Heart left ventricle (tissue), 16 donors: ENCODE results near the gene TARS2. TPM values are rescaled to one million over a fixed set of nuclear protein-coding genes. Genes with fewer than 3 reads are reported as not detected.

Experiments
- ATAC-seq, 4 donors: fragments of 200-7000 bp; cut with Tn5 transposase; one replicate each; pipeline ENCODE4 v1.9.1; 2020 to 2022; ENCODE audit warnings: moderate library complexity in 4 of 4, mild to moderate bottlenecking in 3 of 4, moderate number of reproducible peaks in 1 of 4
- DNase-seq, 5 donors: peaks; one replicate each; pipeline ENCODE4 v3.0.0-alpha.2; 2020
- H3K27ac ChIP-seq, 12 donors: fragments of 200-600 bp; sonication (generic) in 4 of 12; one replicate each; pipeline versions ENCODE4 v1.5.0 to v1.8.0; 2016 to 2022; ENCODE audit warnings: mild to moderate bottlenecking in 2 of 12
- H3K27me3 ChIP-seq, 9 donors: fragments of 200-600 bp; sonication (generic) in 2 of 9; one replicate each; pipeline versions ENCODE4 v1.5.1 to v1.8.0; 2016 to 2022; ENCODE audit warnings: mild to moderate bottlenecking in 3 of 9
- H3K36me3 ChIP-seq, 9 donors: fragments of 200-600 bp; sonication (generic) in 2 of 9; one replicate each; pipeline versions ENCODE4 v1.5.0 to v1.8.0; 2018 to 2022; ENCODE audit warnings: mild to moderate bottlenecking in 2 of 9
- H3K4me1 ChIP-seq, 12 donors: fragments of 200-600 bp; sonication (generic) in 4 of 12; one replicate each; pipeline versions ENCODE4 v1.5.0 to v1.8.0; 2016 to 2022; ENCODE audit warnings: mild to moderate bottlenecking in 3 of 12
- H3K4me3 ChIP-seq, 12 donors: fragments of 200-600 bp; sonication (generic) in 4 of 12; one replicate each; pipeline versions ENCODE4 v1.5.0 to v1.8.0; 2017 to 2022; ENCODE audit warnings: mild to moderate bottlenecking in 9 of 12, moderate library complexity in 4 of 12
- H3K9me3 ChIP-seq, 12 donors: fragments of 200-600 bp; sonication (generic) in 4 of 12; one replicate each; pipeline versions ENCODE4 v1.5.0 to v1.8.0; 2016 to 2022; ENCODE audit warnings: mild to moderate bottlenecking in 1 of 12
- POLR2A ChIP-seq, 2 donors: fragments of 450-650 bp; IDR thresholded peaks; one replicate each; pipeline ENCODE4 v1.6.1; 2017; ENCODE audit warnings: antibody characterized with exemption in 2 of 2, mild to moderate bottlenecking in 2 of 2, moderate library complexity in 2 of 2
- WGBS, 4 donors: extraction: QIAGEN DNeasy Blood & Tissue Kit in 2 of 4; methylation state at CpG; one replicate each; pipeline versions ENCODE4 v1.1.5 to v1.1.7; 2013 to 2018; 5-methylcytosine and 5-hydroxymethylcytosine counted together
- intact Hi-C, 10 donors: fragments of 100-400 bp; cut with DNase I; formaldehyde crosslinking; loops; one replicate each; pipeline versions ENCODE4 v1.11.1 to v1.14.2; 2022
- microRNA-seq, 4 donors: library from miRNA; unstranded; fragments of <30 nt; microRNA quantifications; one replicate each; pipeline versions ENCODE4 to v1.2.0, GENCODE V29; 2017 to 2020
- polyA plus RNA-seq, 2 donors: library from polyadenylated mRNA; stranded (reverse); fragments of 200-250 nt; gene quantifications; one replicate each; pipeline ENCODE4 v1.2.3, GENCODE V29; 2013
- total RNA-seq, 9 donors: library from RNA; depleted of rRNA in 2 of 9; stranded (reverse); fragments of >200 nt in 2 of 9; fragmentation: NEBNext Ultra II Directional in 3 of 9; extraction: Animal tissue kit (Norgen Biotek cat#: 25700) in 3 of 9; gene quantifications; one replicate each; pipeline versions ENCODE4 v1.1.0 to v1.2.4, GENCODE V29; 2016 to 2023
- TF ChIP-seq, protein P1 (sequence below), 12 donors: fragments of 200-600 bp; sonication (generic) in 4 of 12; IDR thresholded peaks; one replicate each; pipeline versions ENCODE4 v1.5.0 to v1.8.0; 2018 to 2022; ENCODE audit warnings: antibody characterized with exemption in 12 of 12, mild to moderate bottlenecking in 5 of 12
- donor health status: ischemic (EF 13 %, LVEDD 7.1; RV severe dilation, severe dysfunction).
- donor health status: healthy with polysubstance abuse.
- donor health status: DM: no; HTN: yes; CAD: no.
- donor health status: DM: no; HTN: no; CAD: no.
- donor health status: ischemic (EF 25% LVEDD 6.9; RV normal size, moderate dysfunction).
- donor health status: ischemic (EF 25% LVEDD 5.7; RV mildly dilated, moderate dysfunction).
- donor health status: healthy.
- donor health status: DM: yes; HTN: yes; CAD: no.
- donor health status: ischemic (EF 35%, LVEDD 5.7; RV mildly dilated, moderate dysfunction).
- donor health status: nonischemic (EF 11% LVEDD 7.7; RV severe dilation, severe dysfunction).
- donor health status: DM: yes; HTN: yes; CAD: no.
- donor health status: PGD.
- donor health status: ischemic (EF 29% LVEDD 5.4; RV normal size, mild dysfunction).
- donor health status: nonischemic (EF 23%, LVEDD 6.1; RV moderate dilation, normal function).

The TARS2 gene
- total and polyA plus RNA-seq, 11 donors: 21.9 to 46.5 (median 28.9) TPM

DNA sequence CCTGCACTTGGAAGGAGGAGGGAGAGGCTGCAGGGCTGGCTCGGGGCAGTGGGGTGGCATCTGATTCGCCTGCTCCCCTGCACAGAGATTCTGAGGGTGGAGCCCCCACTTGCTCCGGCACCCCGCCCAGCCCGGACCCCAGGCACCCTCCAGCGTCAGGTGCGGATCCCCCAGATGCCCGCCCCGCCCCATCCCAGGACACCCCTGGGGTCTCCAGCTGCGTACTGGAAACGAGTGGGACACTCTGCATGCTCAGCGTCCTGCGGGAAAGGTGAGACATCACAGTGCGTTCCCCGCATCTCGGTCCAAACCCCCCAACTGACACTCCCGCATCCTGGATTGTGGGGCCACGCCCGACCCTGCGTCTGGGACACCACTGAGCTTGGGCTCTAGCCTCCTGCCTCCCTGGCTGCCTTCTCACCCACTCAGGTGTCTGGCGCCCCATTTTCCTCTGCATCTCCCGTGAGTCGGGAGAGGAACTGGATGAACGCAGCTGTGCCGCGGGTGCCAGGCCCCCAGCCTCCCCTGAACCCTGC lies 69.9 kb downstream of the TARS2 start:
- no peak for ATAC-seq
- no peak overlapping the region for H3K27ac ChIP-seq
- 87 to 94% (median 91%) methylated on average over 19 to 26 of the region's 26 CpGs for WGBS, 4 donors
- TF ChIP-seq, protein P1, sequence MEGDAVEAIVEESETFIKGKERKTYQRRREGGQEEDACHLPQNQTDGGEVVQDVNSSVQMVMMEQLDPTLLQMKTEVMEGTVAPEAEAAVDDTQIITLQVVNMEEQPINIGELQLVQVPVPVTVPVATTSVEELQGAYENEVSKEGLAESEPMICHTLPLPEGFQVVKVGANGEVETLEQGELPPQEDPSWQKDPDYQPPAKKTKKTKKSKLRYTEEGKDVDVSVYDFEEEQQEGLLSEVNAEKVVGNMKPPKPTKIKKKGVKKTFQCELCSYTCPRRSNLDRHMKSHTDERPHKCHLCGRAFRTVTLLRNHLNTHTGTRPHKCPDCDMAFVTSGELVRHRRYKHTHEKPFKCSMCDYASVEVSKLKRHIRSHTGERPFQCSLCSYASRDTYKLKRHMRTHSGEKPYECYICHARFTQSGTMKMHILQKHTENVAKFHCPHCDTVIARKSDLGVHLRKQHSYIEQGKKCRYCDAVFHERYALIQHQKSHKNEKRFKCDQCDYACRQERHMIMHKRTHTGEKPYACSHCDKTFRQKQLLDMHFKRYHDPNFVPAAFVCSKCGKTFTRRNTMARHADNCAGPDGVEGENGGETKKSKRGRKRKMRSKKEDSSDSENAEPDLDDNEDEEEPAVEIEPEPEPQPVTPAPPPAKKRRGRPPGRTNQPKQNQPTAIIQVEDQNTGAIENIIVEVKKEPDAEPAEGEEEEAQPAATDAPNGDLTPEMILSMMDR (IDR thresholded peaks at IDR 0.05): no peak
- TF ChIP-seq POLR2A (IDR thresholded peaks at IDR 0.05): no peak
- DNase-seq: no peak
- H3K9me3 ChIP-seq: no peaks in the 10 kb centered on the region
- intact Hi-C loops: loop anchor here in 3 of 10 donors (10.0 kb wide), 1 partner anchor 258 kb away; no protein-coding TSS in a partner anchor
- H3K4me1 ChIP-seq: peaks cover 5 to 59% (median 36%) of the 10 kb centered on the region in 12 donors
- H3K27me3 ChIP-seq: no peaks in the 10 kb centered on the region
- peaks cover 0 to 29% (median 5%) of the 10 kb centered on the region in 9 donors for H3K36me3 ChIP-seq
- H3K4me3 ChIP-seq: no peak overlapping the region

Small RNA genes within 50 kb of the gene (microRNA-seq; reads per million reads assigned to microRNA genes)
- 0 reads per million in 4 donors for gene MIR4257
- gene MIR6878: 0 to 0.26 (median 0.10) reads per million in 4 donors

Other genes starting within 250 kb of the TARS2 start
- 10 to 100 TPM in 1 of 9 donors, 1 to 10 TPM in 7, under 1 TPM in 1; 0.56 to 16.5 (median 4.2) TPM for gene CA14, start 229.6 kb upstream of the TARS2 start, total RNA-seq
- 10 to 100 TPM in 1 of 2 donors, 1 to 10 TPM in 1; 3.1 to 22.2 TPM for gene CA14, start 229.6 kb upstream of the TARS2 start, polyA plus RNA-seq
- gene APH1A, start 218.4 kb upstream of the TARS2 start, total RNA-seq: 100 to 1,000 TPM in 1 of 9 donors, 10 to 100 TPM in 8; 50.1 to 102 (median 59.8) TPM
- 10 to 100 TPM; 53.9 to 97.8 TPM for gene APH1A, start 218.4 kb upstream of the TARS2 start, polyA plus RNA-seq
- gene C1orf54, start 214.6 kb upstream of the TARS2 start, total RNA-seq: 10 to 100 TPM in 6 of 9 donors, 1 to 10 TPM in 3; 5.0 to 30.5 (median 10.7) TPM
- 10 to 100 TPM; 18.5 to 20.9 TPM for gene C1orf54, start 214.6 kb upstream of the TARS2 start, polyA plus RNA-seq
- 10 to 100 TPM in 4 of 9 donors, 1 to 10 TPM in 5; 2.3 to 23.9 (median 7.1) TPM for gene CIART, start 204.9 kb upstream of the TARS2 start, total RNA-seq
- gene CIART, start 204.9 kb upstream of the TARS2 start, polyA plus RNA-seq: 10 to 100 TPM in 1 of 2 donors, 1 to 10 TPM in 1; 4.1 to 15.0 TPM
- 10 to 100 TPM; 44.5 to 77.2 (median 61.0) TPM for gene MRPS21, start 193.6 kb upstream of the TARS2 start, total RNA-seq
- gene MRPS21, start 193.6 kb upstream of the TARS2 start, polyA plus RNA-seq: 100 to 1,000 TPM in 1 of 2 donors, 10 to 100 TPM in 1; 64.2 to 139 TPM
- gene PRPF3, start 165.9 kb upstream of the TARS2 start, total RNA-seq: 10 to 100 TPM; 12.4 to 28.1 (median 19.5) TPM
- gene PRPF3, start 165.9 kb upstream of the TARS2 start, polyA plus RNA-seq: 10 to 100 TPM; 17.8 to 19.5 TPM
- gene RPRD2, start 123.3 kb upstream of the TARS2 start, total RNA-seq: 10 to 100 TPM; 19.4 to 33.4 (median 25.3) TPM
- gene RPRD2, start 123.3 kb upstream of the TARS2 start, polyA plus RNA-seq: 1 to 10 TPM; 6.4 to 8.6 TPM
- 10 to 100 TPM; 10.9 to 35.3 (median 15.4) TPM for gene ECM1, start 20.7 kb downstream of the TARS2 start, total RNA-seq
- 10 to 100 TPM; 11.3 to 15.6 TPM for gene ECM1, start 20.7 kb downstream of the TARS2 start, polyA plus RNA-seq
- under 1 TPM in 2 of 9 donors, not detected in 7; 0.51 to 0.96 TPM for gene FALEC, start 28.3 kb downstream of the TARS2 start, total RNA-seq
- under 1 TPM; 0.18 to 0.46 TPM for gene FALEC, start 28.3 kb downstream of the TARS2 start, polyA plus RNA-seq
- gene ADAMTSL4, start 62.0 kb downstream of the TARS2 start, total RNA-seq: 10 to 100 TPM; 19.2 to 69.0 (median 40.9) TPM
- gene ADAMTSL4, start 62.0 kb downstream of the TARS2 start, polyA plus RNA-seq: 10 to 100 TPM; 41.1 to 61.7 TPM
- gene MCL1, start 92.2 kb downstream of the TARS2 start, total RNA-seq: 100 to 1,000 TPM in 6 of 9 donors, 10 to 100 TPM in 3; 77.2 to 180 (median 104) TPM
- gene MCL1, start 92.2 kb downstream of the TARS2 start, polyA plus RNA-seq: 100 to 1,000 TPM in 1 of 2 donors, 10 to 100 TPM in 1; 57.1 to 118 TPM
- 100 to 1,000 TPM; 118 to 186 (median 130) TPM for gene ENSA, start 142.2 kb downstream of the TARS2 start, total RNA-seq
- 100 to 1,000 TPM in 1 of 2 donors, 10 to 100 TPM in 1; 74.6 to 122 TPM for gene ENSA, start 142.2 kb downstream of the TARS2 start, polyA plus RNA-seq
- gene GOLPH3L, start 209.7 kb downstream of the TARS2 start, total RNA-seq: 10 to 100 TPM; 11.4 to 22.1 (median 14.7) TPM
- gene GOLPH3L, start 209.7 kb downstream of the TARS2 start, polyA plus RNA-seq: 10 to 100 TPM in 1 of 2 donors, 1 to 10 TPM in 1; 5.5 to 14.4 TPM
- under 1 TPM in 2 of 9 donors, not detected in 7; 0.25 to 0.45 TPM for gene HORMAD1, start 233.5 kb downstream of the TARS2 start, total RNA-seq
- not detected for gene HORMAD1, start 233.5 kb downstream of the TARS2 start, polyA plus RNA-seq